Astrocyte (in vitro differentiated cells and primary cell): ENCODE measurements around the gene PRDM2. TPM values are rescaled to one million over a fixed set of nuclear protein-coding genes. Genes with fewer than 3 reads are reported as not detected.
"Not testable (repeated sequence)": the region's sequence is repeated elsewhere in the genome, so short reads cannot be mapped to it uniquely, and the experiment has no call there.

Experiments used
- DNase-seq: peaks from one replicate; pipeline ENCODE4 v3.0.0-alpha.2; 2010; ENCODE audit warnings: low read depth
- FAIRE-seq: peaks from 2 replicates; lab custom pipeline; 2011; peaks lifted over from hg19 to GRCh38; lab: Jason Lieb, UNC
- H2AFZ ChIP-seq: 2 replicates; pipeline ENCODE4 v1.6.0; 2012; ENCODE audit warnings: low read depth, low read length, inconsistent platforms
- H3K27ac ChIP-seq: 2 replicates; pipeline ENCODE4 v1.5.1; 2011; ENCODE audit warnings: low read depth, low read length, inconsistent platforms
- H3K27me3 ChIP-seq: 2 replicates; pipeline ENCODE4 v1.6.0; 2011; ENCODE audit warnings: low read length, inconsistent platforms; ENCODE audit not compliant: insufficient read depth
- H3K36me3 ChIP-seq: 2 replicates; pipeline ENCODE4 v1.5.1; 2011; ENCODE audit warnings: low read length, inconsistent platforms; ENCODE audit not compliant: insufficient read depth
- H3K4me1 ChIP-seq: 2 replicates; pipeline ENCODE4 v1.5.1; 2011; ENCODE audit warnings: low read length, inconsistent platforms; ENCODE audit not compliant: insufficient read depth
- H3K4me2 ChIP-seq: 2 replicates; pipeline ENCODE4 v1.6.0; 2012; ENCODE audit warnings: low read length, inconsistent platforms
- H3K4me3 ChIP-seq: 2 replicates; pipeline ENCODE4 v1.5.1; 2011; ENCODE audit warnings: low read depth, mild to moderate bottlenecking, low read length, inconsistent platforms; ENCODE audit not compliant: insufficient read depth
- H3K79me2 ChIP-seq: 2 replicates; pipeline ENCODE4 v1.6.0; 2012; ENCODE audit warnings: mild to moderate bottlenecking, low read length, inconsistent platforms; ENCODE audit not compliant: insufficient read depth
- H3K9ac ChIP-seq: 2 replicates; pipeline ENCODE4 v1.6.0; 2012; ENCODE audit warnings: mild to moderate bottlenecking, low read length, inconsistent platforms
- H3K9me3 ChIP-seq: 2 replicates; pipeline ENCODE4 v1.5.1; 2012; ENCODE audit warnings: low read depth, mild to moderate bottlenecking, low read length, inconsistent platforms; ENCODE audit not compliant: insufficient read depth
- H4K20me1 ChIP-seq: 2 replicates; pipeline ENCODE4 v1.6.0; 2012; ENCODE audit warnings: low read length, inconsistent platforms; ENCODE audit not compliant: insufficient read depth
- H3K27ac Mint-ChIP-seq: one replicate; pipeline ENCODE4 v1.8.0; 2021; ENCODE audit warnings: mild to moderate bottlenecking, mixed read lengths; ENCODE audit not compliant: unreplicated experiment
- H3K27me3 Mint-ChIP-seq: one replicate; pipeline ENCODE4 v1.8.0; 2021; ENCODE audit warnings: low read depth, mixed read lengths; ENCODE audit not compliant: unreplicated experiment
- H3K36me3 Mint-ChIP-seq: one replicate; pipeline ENCODE4 v1.8.0; 2021; ENCODE audit warnings: low read depth, mixed read lengths; ENCODE audit not compliant: unreplicated experiment
- H3K4me1 Mint-ChIP-seq: one replicate; pipeline ENCODE4 v1.8.0; 2021; ENCODE audit warnings: low read depth, mixed read lengths; ENCODE audit not compliant: unreplicated experiment
- H3K4me3 Mint-ChIP-seq: one replicate; pipeline ENCODE4 v1.8.0; 2021; ENCODE audit warnings: mild to moderate bottlenecking, moderate library complexity, mixed read lengths; ENCODE audit not compliant: unreplicated experiment
- H3K9me3 Mint-ChIP-seq: one replicate; pipeline ENCODE4 v1.8.0; 2021; ENCODE audit warnings: mild to moderate bottlenecking, mixed read lengths; ENCODE audit not compliant: unreplicated experiment
- CTCF ChIP-seq: IDR thresholded peaks from 2 replicates; pipeline ENCODE4 v1.5.1; 2011; ENCODE audit warnings: low read depth, mild to moderate bottlenecking, inconsistent platforms, low read length, moderate library complexity; ENCODE audit not compliant: insufficient read depth
- EZH2 ChIP-seq: IDR thresholded peaks from 2 replicates; pipeline ENCODE4 v1.6.1; 2012; ENCODE audit warnings: mild to moderate bottlenecking, low read length, inconsistent platforms; ENCODE audit not compliant: insufficient read depth
- total RNA-seq: library from RNA; stranded (reverse); gene quantifications from 2 replicates; pipeline ENCODE4 v1.2.1, GENCODE V29; 2021

The PRDM2 gene
- total RNA-seq, 1 donor from 2014 or later = 49.0 TPM

- Histone ChIP-seq H3K9me3 (no peaks in the 10 kb centered on the region), H3K27ac (no peak overlapping the region), H3K4me3 (no peak overlapping the region), H3K4me1 (no peaks in the 10 kb centered on the region), H4K20me1 (no peaks in the 10 kb centered on the region), H3K4me2 (no peak overlapping the region), H3K27me3 (no peaks in the 10 kb centered on the region), H3K9ac (no peak overlapping the region), H2AFZ (no peak overlapping the region), H3K79me2 (no peaks in the 10 kb centered on the region), H3K36me3 (no peaks in the 10 kb centered on the region)
- no peaks in the 10 kb centered on the region for H3K4me1 Mint-ChIP-seq
- TF ChIP-seq EZH2 = no peak
- no peak for TF ChIP-seq CTCF
- H3K9me3 Mint-ChIP-seq = no peaks in the 10 kb centered on the region
- peaks cover 4% of the 10 kb centered on the region for H3K27me3 Mint-ChIP-seq
- FAIRE-seq (no peak), DNase-seq (no peak)
- no peaks in the 10 kb centered on the region for H3K36me3 Mint-ChIP-seq
- H3K4me3 Mint-ChIP-seq = no peak overlapping the region
- H3K27ac Mint-ChIP-seq = no peak overlapping the region
These were observed 12.8 kb upstream of the PRDM2 start for GRCh38 chr1:13687151-13687715.

GRCh38 chr1:13693094-13693493 is 6.9 kb upstream of the PRDM2 start:
- not testable (repeated sequence) for H3K4me2 ChIP-seq, H3K36me3 ChIP-seq, H3K9me3 ChIP-seq, H3K27me3 ChIP-seq, H3K27ac Mint-ChIP-seq, H4K20me1 ChIP-seq, H3K4me1 ChIP-seq, H3K4me1 Mint-ChIP-seq, H3K9me3 Mint-ChIP-seq, DNase-seq, H3K27ac ChIP-seq, H3K9ac ChIP-seq, H3K4me3 ChIP-seq, H3K79me2 ChIP-seq, H3K36me3 Mint-ChIP-seq, H3K4me3 Mint-ChIP-seq, FAIRE-seq, H2AFZ ChIP-seq
- H3K27me3 Mint-ChIP-seq = peaks cover 12% of the 10 kb centered on the region

GRCh38 chr1:13694886-13695684 is 4.9 kb upstream of the PRDM2 start:
- H3K27ac ChIP-seq = no peak overlapping the region
- Mint-ChIP-seq H3K9me3 (peaks cover 9% of the 10 kb centered on the region), H3K27ac (no peak overlapping the region), H3K4me1 (peaks cover 7% of the 10 kb centered on the region), H3K27me3 (peaks cover 12% of the 10 kb centered on the region), H3K4me3 (no peak overlapping the region), H3K36me3 (peaks cover 4% of the 10 kb centered on the region)
- H3K36me3 ChIP-seq = no peaks in the 10 kb centered on the region
- DNase-seq = no peak
- FAIRE-seq = no peak
- no peak overlapping the region for H3K9ac ChIP-seq
- H3K4me1 ChIP-seq = peaks cover 4% of the 10 kb centered on the region
- no peaks in the 10 kb centered on the region for H4K20me1 ChIP-seq
- TF ChIP-seq EZH2 = no peak
- no peak for TF ChIP-seq CTCF
- H3K27me3 ChIP-seq = no peaks in the 10 kb centered on the region
- H3K4me3 ChIP-seq = no peak overlapping the region
- H3K9me3 ChIP-seq = no peaks in the 10 kb centered on the region
- H3K79me2 ChIP-seq = no peaks in the 10 kb centered on the region
- no peak overlapping the region for H2AFZ ChIP-seq
- no peak overlapping the region for H3K4me2 ChIP-seq
